Vagina (tissue), 2 donors: Measurements from ENCODE around the gene DERL3.

Source experiments
- POLR2A ChIP-seq, 2 donors: fragments of 450-650 bp; IDR thresholded peaks; one replicate each; pipeline ENCODE4 v1.6.1; 2017; ENCODE audit warnings: antibody characterized with exemption in 2 of 2, mild to moderate bottlenecking in 2 of 2, moderate library complexity in 2 of 2
- POLR2AphosphoS5 ChIP-seq, 2 donors: sonication (generic); formaldehyde crosslinking; IDR thresholded peaks; one replicate each; pipeline ENCODE4 v1.9.0; 2017; ENCODE audit warnings: antibody characterized with exemption in 2 of 2, mild to moderate bottlenecking in 2 of 2, low read depth in 1 of 2; ENCODE audit not compliant: insufficient read depth in 1 of 2
- TF ChIP-seq, protein P1 (sequence below), 3 experiments: fragments of 450-650 bp in 2 of 3; fragments of 200-600 bp in 1 of 3; sonication (generic) in 1 of 3; IDR thresholded peaks; one replicate each; pipeline ENCODE4 v1.5.1; 2017 to 2019; ENCODE audit warnings: antibody characterized with exemption in 3 of 3, mild to moderate bottlenecking in 2 of 3, moderate library complexity in 2 of 3

DNA sequence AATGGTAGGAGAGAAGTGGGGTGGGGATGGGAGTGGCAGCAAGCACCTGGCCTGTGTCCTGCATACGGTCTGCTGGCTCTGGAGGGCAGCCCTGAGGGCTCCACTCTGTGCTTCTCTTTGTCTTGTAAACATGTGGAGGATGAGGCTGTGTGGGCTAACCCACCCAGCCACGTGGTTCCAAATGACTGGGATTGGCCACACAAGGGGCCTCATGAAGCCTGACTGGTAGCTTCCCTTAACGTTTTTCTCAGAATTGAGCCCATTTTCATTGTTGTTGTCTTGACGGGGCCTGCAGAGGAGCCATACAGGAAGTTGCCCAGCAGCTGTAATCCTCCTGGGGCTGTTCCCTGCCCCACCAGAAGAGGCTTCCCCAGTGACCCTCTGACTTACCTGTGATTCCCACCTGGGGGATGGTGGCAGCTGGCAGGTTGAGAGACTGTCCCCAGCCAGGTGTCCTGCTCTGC is 18.0 kb downstream of the DERL3 start:
- TF ChIP-seq, protein P1, sequence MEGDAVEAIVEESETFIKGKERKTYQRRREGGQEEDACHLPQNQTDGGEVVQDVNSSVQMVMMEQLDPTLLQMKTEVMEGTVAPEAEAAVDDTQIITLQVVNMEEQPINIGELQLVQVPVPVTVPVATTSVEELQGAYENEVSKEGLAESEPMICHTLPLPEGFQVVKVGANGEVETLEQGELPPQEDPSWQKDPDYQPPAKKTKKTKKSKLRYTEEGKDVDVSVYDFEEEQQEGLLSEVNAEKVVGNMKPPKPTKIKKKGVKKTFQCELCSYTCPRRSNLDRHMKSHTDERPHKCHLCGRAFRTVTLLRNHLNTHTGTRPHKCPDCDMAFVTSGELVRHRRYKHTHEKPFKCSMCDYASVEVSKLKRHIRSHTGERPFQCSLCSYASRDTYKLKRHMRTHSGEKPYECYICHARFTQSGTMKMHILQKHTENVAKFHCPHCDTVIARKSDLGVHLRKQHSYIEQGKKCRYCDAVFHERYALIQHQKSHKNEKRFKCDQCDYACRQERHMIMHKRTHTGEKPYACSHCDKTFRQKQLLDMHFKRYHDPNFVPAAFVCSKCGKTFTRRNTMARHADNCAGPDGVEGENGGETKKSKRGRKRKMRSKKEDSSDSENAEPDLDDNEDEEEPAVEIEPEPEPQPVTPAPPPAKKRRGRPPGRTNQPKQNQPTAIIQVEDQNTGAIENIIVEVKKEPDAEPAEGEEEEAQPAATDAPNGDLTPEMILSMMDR (IDR thresholded peaks at IDR 0.05) = no peak
- no peak for TF ChIP-seq POLR2AphosphoS5 (IDR thresholded peaks at IDR 0.05; ENCODE audit: insufficient read depth in 1 of 2, low read depth in 1 of 2)
- no peak for TF ChIP-seq POLR2A (IDR thresholded peaks at IDR 0.05)
